Uterus (tissue), 4 donors: Measurements from ENCODE around the gene EXOC1L. TPM values are rescaled to one million over a fixed set of nuclear protein-coding genes. Genes with fewer than 3 reads are reported as not detected.
A peak's percentile ranks its signal among the peaks of the same experiment; 100 is the strongest.

Experiments
- DNase-seq, 2 donors: peaks; one replicate each; pipeline ENCODE4 v3.0.0-alpha.2; 2019 to 2020
- H3K27ac ChIP-seq, 2 donors: fragments of 200-600 bp; sonication (generic); 1 replicate in 1 of 2; 2 replicates in 1 of 2; pipeline ENCODE4 v1.5.1; 2016 to 2018
- H3K27me3 ChIP-seq, 2 donors: fragments of 200-600 bp; sonication (generic); one replicate each; pipeline ENCODE4 v1.5.1; 2018 to 2019; ENCODE audit warnings: control low read depth in 1 of 2
- H3K36me3 ChIP-seq, 2 donors: fragments of 200-600 bp; sonication (generic); one replicate each; pipeline ENCODE4 v1.5.1; 2019; ENCODE audit warnings: control low read depth in 1 of 2
- H3K4me1 ChIP-seq, 2 donors: fragments of 200-600 bp; sonication (generic); one replicate each; pipeline ENCODE4 v1.5.1; 2018 to 2019; ENCODE audit warnings: control low read depth in 1 of 2
- H3K4me3 ChIP-seq, 2 donors: fragments of 200-600 bp; sonication (generic); 1 replicate in 1 of 2; 2 replicates in 1 of 2; pipeline ENCODE4 v1.5.1; 2018 to 2019; ENCODE audit warnings: mild to moderate bottlenecking in 1 of 2
- H3K9me3 ChIP-seq, 2 donors: fragments of 200-600 bp; sonication (generic); one replicate each; pipeline ENCODE4 v1.5.1; 2019; ENCODE audit warnings: control low read depth in 1 of 2
- POLR2A ChIP-seq, 2 donors: fragments of 450-650 bp; IDR thresholded peaks; one replicate each; pipeline ENCODE4 v1.6.1; 2016; ENCODE audit warnings: antibody characterized with exemption in 2 of 2, mild to moderate bottlenecking in 1 of 2, moderate library complexity in 1 of 2
- intact Hi-C: fragments of 100-400 bp; cut with DNase I; formaldehyde crosslinking; loops from one replicate; pipeline ENCODE4 v1.15.1; 2023; ENCODE audit warnings: low total_unique reads
- total RNA-seq, 4 donors: library from RNA; depleted of rRNA in 3 of 4; stranded (reverse); fragments of >200 nt in 3 of 4; gene quantifications; one replicate each; pipeline versions ENCODE4 v1.1.0 to v1.2.4, GENCODE V29; 2014 to 2023
- TF ChIP-seq, protein P1 (sequence below), 4 experiments: fragments of 200-600 bp in 2 of 4; fragments of 450-650 bp in 2 of 4; sonication (generic) in 2 of 4; IDR thresholded peaks; one replicate each; pipeline ENCODE4 v1.5.1; 2016 to 2019; ENCODE audit warnings: antibody characterized with exemption in 4 of 4, mild to moderate bottlenecking in 2 of 4, moderate library complexity in 1 of 4
- donor health status: DM: yes; HTN: yes; CAD: no.

Gene EXOC1L
- total RNA-seq, 4 donors from 2014 or later, result not detected

DNA sequence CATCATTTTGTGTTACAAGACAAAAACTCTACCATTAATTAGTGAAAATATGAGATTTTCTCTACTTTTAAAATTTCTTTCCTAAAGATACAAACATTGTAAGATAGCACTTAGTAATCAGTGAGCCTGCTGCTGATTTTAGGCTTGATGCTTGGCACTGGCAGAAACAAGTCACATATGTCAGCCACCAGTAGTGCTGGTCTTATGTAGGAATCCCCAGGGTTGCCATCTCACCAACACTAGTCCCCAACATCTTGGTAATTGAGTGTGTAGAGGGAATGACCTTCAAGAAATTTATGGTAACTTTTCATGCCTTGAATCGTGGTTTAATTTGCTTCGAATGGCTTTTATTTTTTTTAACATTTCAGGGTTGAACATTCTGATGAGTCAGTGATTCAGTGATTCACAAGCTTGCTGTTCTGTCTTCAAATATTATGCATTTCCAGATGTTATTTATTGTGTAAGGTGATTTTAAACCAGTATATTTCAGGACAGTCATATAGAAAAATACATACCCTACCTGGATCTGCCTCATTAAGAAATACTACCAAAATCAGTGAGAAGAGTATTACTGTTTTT, 45.7 kb downstream of the EXOC1L start:
- TF ChIP-seq POLR2A (IDR thresholded peaks at IDR 0.05), result no peak
- intact Hi-C loops, result no loop called here
- no peaks in the 10 kb centered on the region for H3K27me3 ChIP-seq

DNA sequence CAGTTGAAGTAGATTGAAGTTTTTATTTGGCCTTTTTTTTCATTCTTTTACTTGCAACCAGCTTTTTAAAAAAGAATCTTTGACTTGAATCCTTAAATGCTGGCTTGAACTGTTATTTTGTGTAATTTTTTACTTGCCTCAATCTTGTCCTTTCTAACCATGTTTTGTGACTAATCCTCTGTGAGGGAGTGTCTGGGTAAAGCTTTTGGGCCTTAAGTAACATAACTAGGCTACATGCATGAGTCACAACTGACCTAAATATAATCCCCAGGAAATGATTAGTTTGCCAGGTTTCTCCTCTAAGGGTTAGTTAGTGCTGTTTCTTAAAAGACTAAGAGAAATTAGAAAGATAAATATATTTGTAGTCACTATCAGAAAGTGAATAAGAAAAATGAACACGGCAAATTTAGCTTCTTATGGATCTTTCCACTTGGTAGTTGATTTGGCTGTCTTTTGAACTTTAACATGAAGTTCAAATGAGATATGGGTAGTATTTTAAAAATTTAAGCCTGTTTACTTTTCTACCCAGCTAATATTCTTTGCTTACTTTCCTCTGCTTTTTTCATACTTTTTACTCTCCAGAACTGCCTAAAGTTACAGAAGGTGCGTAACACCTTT, 46.8 kb downstream of the EXOC1L start:
- DNase-seq, result no peak
- no peaks in the 10 kb centered on the region for H3K4me1 ChIP-seq
- H3K36me3 ChIP-seq, result no peaks in the 10 kb centered on the region
- H3K4me3 ChIP-seq, result no peak overlapping the region
- H3K9me3 ChIP-seq, result no peaks in the 10 kb centered on the region
- peak overlapping the region; percentile 73 to 83 for H3K27ac ChIP-seq
- intact Hi-C loops, result no loop called here
- no peaks in the 10 kb centered on the region for H3K27me3 ChIP-seq
- TF ChIP-seq POLR2A (IDR thresholded peaks at IDR 0.05), result no peak
- TF ChIP-seq, protein P1, sequence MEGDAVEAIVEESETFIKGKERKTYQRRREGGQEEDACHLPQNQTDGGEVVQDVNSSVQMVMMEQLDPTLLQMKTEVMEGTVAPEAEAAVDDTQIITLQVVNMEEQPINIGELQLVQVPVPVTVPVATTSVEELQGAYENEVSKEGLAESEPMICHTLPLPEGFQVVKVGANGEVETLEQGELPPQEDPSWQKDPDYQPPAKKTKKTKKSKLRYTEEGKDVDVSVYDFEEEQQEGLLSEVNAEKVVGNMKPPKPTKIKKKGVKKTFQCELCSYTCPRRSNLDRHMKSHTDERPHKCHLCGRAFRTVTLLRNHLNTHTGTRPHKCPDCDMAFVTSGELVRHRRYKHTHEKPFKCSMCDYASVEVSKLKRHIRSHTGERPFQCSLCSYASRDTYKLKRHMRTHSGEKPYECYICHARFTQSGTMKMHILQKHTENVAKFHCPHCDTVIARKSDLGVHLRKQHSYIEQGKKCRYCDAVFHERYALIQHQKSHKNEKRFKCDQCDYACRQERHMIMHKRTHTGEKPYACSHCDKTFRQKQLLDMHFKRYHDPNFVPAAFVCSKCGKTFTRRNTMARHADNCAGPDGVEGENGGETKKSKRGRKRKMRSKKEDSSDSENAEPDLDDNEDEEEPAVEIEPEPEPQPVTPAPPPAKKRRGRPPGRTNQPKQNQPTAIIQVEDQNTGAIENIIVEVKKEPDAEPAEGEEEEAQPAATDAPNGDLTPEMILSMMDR (IDR thresholded peaks at IDR 0.05), result no peak

More for the DNA sequence above, 45.7 kb downstream of the EXOC1L start:
- no peak for DNase-seq
- peak overlapping the region; percentile 73 to 83 for H3K27ac ChIP-seq
- no peaks in the 10 kb centered on the region for H3K36me3 ChIP-seq
- no peak overlapping the region for H3K4me3 ChIP-seq
- H3K4me1 ChIP-seq, result no peaks in the 10 kb centered on the region
- no peaks in the 10 kb centered on the region for H3K9me3 ChIP-seq

DNA sequence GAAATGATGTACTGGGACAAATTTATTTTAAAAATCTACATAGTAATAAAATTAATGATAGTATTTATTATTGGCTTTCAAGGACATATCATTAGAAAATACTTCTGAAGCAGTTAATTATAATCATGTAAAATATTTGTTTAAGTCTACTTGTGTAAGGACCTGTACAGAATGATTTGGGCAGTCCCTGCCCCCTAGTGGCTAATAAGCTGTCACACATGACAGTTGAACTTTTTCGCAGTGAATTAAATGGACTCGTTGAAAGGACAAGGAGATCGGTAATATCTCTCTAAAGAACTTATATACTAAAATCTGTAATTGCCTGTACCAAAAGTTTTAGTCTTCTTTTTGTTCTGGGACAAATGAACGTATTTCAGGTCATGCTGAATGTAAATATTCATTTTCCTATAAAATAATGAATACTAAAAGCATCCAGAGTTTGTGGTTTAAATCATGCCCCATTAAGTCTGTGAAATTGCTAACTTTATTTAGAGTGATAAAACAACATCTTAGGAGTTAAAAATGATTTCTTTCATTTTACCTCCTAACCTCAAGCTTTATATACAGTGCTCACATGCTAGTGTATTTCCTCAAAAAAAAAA, 47.5 kb downstream of the EXOC1L start:
- H3K27me3 ChIP-seq, result no peaks in the 10 kb centered on the region
- H3K27ac ChIP-seq, result peak overlapping the region; percentile 73 to 83
- intact Hi-C loops, result no loop called here
- H3K4me1 ChIP-seq, result no peaks in the 10 kb centered on the region
- no peak for DNase-seq
- no peaks in the 10 kb centered on the region for H3K9me3 ChIP-seq
- no peaks in the 10 kb centered on the region for H3K36me3 ChIP-seq
- no peak for TF ChIP-seq POLR2A (IDR thresholded peaks at IDR 0.05)
- TF ChIP-seq, protein P1 (IDR thresholded peaks at IDR 0.05), result peak; percentile 58 to 68 (median 63)
- no peak overlapping the region for H3K4me3 ChIP-seq

DNA sequence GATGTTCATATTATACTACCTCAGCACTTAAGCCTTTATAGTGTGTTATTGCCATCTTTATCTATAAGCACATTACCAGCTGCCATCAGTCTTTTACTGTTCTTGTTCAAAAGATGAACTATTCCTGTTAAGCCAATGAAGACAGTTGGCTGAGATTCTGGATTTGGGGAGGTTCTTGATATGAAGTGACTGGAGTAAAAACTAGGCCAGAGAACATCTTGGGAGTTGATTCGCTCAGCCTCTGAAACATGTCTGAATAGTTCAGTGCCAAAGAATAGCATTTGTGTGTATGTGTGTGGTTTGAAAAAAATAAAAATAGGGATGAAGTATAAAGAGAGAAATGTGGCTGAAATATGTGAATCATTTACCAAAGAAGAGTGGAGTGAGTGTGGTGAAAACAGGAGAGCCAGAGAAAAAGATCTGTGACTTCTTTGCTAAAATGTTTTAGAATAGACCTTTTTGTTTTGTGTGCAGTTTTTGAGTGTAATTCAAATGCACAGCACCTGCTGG, 49.0 kb downstream of the EXOC1L start:
- intact Hi-C loops, result no loop called here

DNA sequence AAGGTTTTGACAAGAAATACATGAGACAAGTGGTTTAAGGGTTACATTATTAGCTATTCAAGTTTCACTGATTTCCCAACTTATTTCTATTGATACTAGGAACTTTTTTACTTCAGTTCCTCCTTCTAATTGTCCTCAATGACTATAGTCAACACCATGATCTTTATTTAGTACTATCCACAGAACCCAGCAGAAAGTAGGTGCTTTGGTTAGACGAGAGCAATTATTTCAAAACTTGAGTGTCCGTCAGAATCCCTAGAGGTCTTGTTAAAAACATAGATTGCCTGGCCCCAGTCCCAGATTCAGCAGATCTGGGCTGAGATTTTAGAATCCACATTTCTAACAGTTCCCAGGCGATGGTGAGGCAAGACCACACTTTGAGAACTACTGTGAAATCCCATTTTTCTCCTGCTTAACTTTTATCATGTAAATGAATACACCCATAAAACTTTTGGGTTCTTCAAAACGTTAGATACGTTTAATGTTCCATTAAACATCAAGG, 51.8 kb downstream of the EXOC1L start:
- TF ChIP-seq, protein P1 (IDR thresholded peaks at IDR 0.05), result no peak
- TF ChIP-seq POLR2A (IDR thresholded peaks at IDR 0.05), result no peak
- no peak for DNase-seq
- intact Hi-C loops, result no loop called here
- H3K4me1 ChIP-seq, result no peaks in the 10 kb centered on the region
- H3K27me3 ChIP-seq, result no peaks in the 10 kb centered on the region
- H3K4me3 ChIP-seq, result no peak overlapping the region
- H3K36me3 ChIP-seq, result no peaks in the 10 kb centered on the region
- H3K27ac ChIP-seq, result no peak overlapping the region
- H3K9me3 ChIP-seq, result no peaks in the 10 kb centered on the region

More for the DNA sequence above, 49.0 kb downstream of the EXOC1L start:
- no peaks in the 10 kb centered on the region for H3K36me3 ChIP-seq
- no peaks in the 10 kb centered on the region for H3K9me3 ChIP-seq
- no peak for TF ChIP-seq POLR2A (IDR thresholded peaks at IDR 0.05)
- TF ChIP-seq, protein P1 (IDR thresholded peaks at IDR 0.05), result no peak
- no peak overlapping the region for H3K4me3 ChIP-seq
- no peak overlapping the region for H3K27ac ChIP-seq
- H3K27me3 ChIP-seq, result no peaks in the 10 kb centered on the region
- no peaks in the 10 kb centered on the region for H3K4me1 ChIP-seq
- no peak for DNase-seq
